Endodermal cell (in vitro differentiated cells): ENCODE data around the gene HIRIP3. TPM values are rescaled to one million over a fixed set of nuclear protein-coding genes. Genes with fewer than 3 reads are reported as not detected.

Experiments used
- DNase-seq: peaks from one replicate; pipeline ENCODE4 v3.0.0-alpha.2; 2017
- H3K27ac ChIP-seq: 2 replicates; pipeline ENCODE4 v1.5.1; 2013; ENCODE audit warnings: mild to moderate bottlenecking, low read depth, low read length, moderate library complexity
- H3K27me3 ChIP-seq: 2 replicates; pipeline ENCODE4 v1.6.1; 2013; ENCODE audit warnings: mild to moderate bottlenecking, low read length, moderate library complexity; ENCODE audit not compliant: insufficient read depth, control insufficient read depth, poor library complexity, severe bottlenecking
- H3K36me3 ChIP-seq: 2 replicates; pipeline ENCODE4 v1.7.0; 2013; ENCODE audit warnings: mild to moderate bottlenecking, low read length, moderate library complexity; ENCODE audit not compliant: control insufficient read depth, insufficient read depth
- H3K4me1 ChIP-seq: one replicate; pipeline ENCODE4 v1.7.0; 2013; ENCODE audit warnings: low read length; ENCODE audit not compliant: control insufficient read depth, insufficient read depth
- H3K4me3 ChIP-seq: 2 replicates; pipeline ENCODE4 v1.5.1; 2013; ENCODE audit warnings: mild to moderate bottlenecking, low read length, moderate library complexity
- H3K9ac ChIP-seq: 2 replicates; pipeline ENCODE4 v1.6.1; 2013; ENCODE audit warnings: mild to moderate bottlenecking, low read length, moderate library complexity; ENCODE audit not compliant: poor library complexity, severe bottlenecking; ENCODE audit errors: extremely low read depth
- H3K9me3 ChIP-seq: 2 replicates; pipeline ENCODE4 v1.6.1; 2013; ENCODE audit warnings: mild to moderate bottlenecking, low read length, moderate library complexity; ENCODE audit not compliant: control insufficient read depth
- H3K27ac Mint-ChIP-seq: 2 replicates; pipeline ENCODE4 v1.8.0; 2020; ENCODE audit warnings: mixed read lengths
- H3K27me3 Mint-ChIP-seq: 2 replicates; pipeline ENCODE4 v1.8.0; 2021; ENCODE audit warnings: mild to moderate bottlenecking, mixed read lengths; ENCODE audit not compliant: insufficient read depth
- H3K36me3 Mint-ChIP-seq: 2 replicates; pipeline ENCODE4 v1.8.0; 2020; ENCODE audit warnings: low read depth, mixed read lengths
- H3K4me1 Mint-ChIP-seq: 2 replicates; pipeline ENCODE4 v1.8.0; 2020; ENCODE audit warnings: mixed read lengths
- H3K4me3 Mint-ChIP-seq: 2 replicates; pipeline ENCODE4 v1.8.0; 2020; ENCODE audit warnings: mild to moderate bottlenecking, moderate library complexity, mixed read lengths
- H3K9me3 Mint-ChIP-seq: 2 replicates; pipeline ENCODE4 v1.8.0; 2020; ENCODE audit warnings: mild to moderate bottlenecking, mixed read lengths
- WGBS, 2 experiments: methylation state at CpG; one replicate each; pipeline versions ENCODE4 v1.1.5 to v1.1.7; 2013; ENCODE audit warnings: missing lambda C conversion rate in 2 of 2, mixed read lengths in 1 of 2; ENCODE audit not compliant: insufficient coverage in 1 of 2, insufficient read length in 1 of 2; 5-methylcytosine and 5-hydroxymethylcytosine counted together
- total RNA-seq, 2 donors: library from RNA; stranded (reverse); fragmentation: NEBNext Ultra II Directional in 1 of 2; extraction: Animal tissue kit (Norgen Biotek cat#: 25700) in 1 of 2; gene quantifications; 2 replicates in 1 of 2; 3 replicates in 1 of 2; pipeline ENCODE4 v1.2.1, GENCODE V29; 2021
- TF ChIP-seq, protein P1 (sequence below): fragments of 200-600 bp; sonication (generic); conservative IDR thresholded peaks from 2 replicates; pipeline ENCODE4 v1.5.0; 2021; ENCODE audit warnings: antibody characterized with exemption, mild to moderate bottlenecking

The HIRIP3 gene
- total RNA-seq, 2 donors from 2014 or later = 9.4 to 13.9 TPM

DNA sequence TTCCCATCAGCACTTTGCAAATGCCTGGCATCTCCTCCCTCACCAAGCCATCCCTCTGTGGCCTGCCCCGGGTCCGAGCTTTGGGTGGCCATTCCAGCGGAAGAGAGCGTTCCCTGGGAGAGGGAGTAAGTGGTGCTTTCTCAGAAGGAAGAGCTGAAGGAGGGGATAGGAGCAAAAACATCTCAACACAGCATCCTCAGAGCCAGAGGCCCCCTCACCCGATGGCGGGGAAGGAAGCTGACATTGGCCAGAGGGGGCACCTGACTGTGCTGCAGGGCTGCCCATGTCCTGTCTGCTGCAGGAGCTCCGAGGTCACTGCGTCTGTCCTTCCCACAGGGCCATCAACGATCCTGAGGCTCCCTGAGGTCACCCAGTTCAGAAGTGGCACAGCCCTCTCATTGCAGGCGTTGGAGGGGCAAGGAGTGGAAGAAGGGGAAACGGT, 36.1 kb upstream of the HIRIP3 start:
- H3K4me1 Mint-ChIP-seq = peaks cover 2% of the 10 kb centered on the region
- TF ChIP-seq, protein P1, sequence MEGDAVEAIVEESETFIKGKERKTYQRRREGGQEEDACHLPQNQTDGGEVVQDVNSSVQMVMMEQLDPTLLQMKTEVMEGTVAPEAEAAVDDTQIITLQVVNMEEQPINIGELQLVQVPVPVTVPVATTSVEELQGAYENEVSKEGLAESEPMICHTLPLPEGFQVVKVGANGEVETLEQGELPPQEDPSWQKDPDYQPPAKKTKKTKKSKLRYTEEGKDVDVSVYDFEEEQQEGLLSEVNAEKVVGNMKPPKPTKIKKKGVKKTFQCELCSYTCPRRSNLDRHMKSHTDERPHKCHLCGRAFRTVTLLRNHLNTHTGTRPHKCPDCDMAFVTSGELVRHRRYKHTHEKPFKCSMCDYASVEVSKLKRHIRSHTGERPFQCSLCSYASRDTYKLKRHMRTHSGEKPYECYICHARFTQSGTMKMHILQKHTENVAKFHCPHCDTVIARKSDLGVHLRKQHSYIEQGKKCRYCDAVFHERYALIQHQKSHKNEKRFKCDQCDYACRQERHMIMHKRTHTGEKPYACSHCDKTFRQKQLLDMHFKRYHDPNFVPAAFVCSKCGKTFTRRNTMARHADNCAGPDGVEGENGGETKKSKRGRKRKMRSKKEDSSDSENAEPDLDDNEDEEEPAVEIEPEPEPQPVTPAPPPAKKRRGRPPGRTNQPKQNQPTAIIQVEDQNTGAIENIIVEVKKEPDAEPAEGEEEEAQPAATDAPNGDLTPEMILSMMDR = no peak
- no peaks in the 10 kb centered on the region for H3K36me3 Mint-ChIP-seq
- H3K27ac Mint-ChIP-seq = no peak overlapping the region
- H3K4me1 ChIP-seq = no peaks in the 10 kb centered on the region
- H3K9me3 Mint-ChIP-seq = no peaks in the 10 kb centered on the region
- H3K36me3 ChIP-seq = no peaks in the 10 kb centered on the region
- no peak overlapping the region for H3K27ac ChIP-seq
- H3K9ac ChIP-seq = no peak overlapping the region
- H3K4me3 Mint-ChIP-seq = peak overlapping the region; percentile 47
- H3K27me3 ChIP-seq = peaks cover 41% of the 10 kb centered on the region
- peak overlapping the region; percentile 45 for H3K4me3 ChIP-seq
- no peaks in the 10 kb centered on the region for H3K9me3 ChIP-seq
- peaks cover 70% of the 10 kb centered on the region for H3K27me3 Mint-ChIP-seq
- DNase-seq = peak; percentile 70
- WGBS, 2 experiments = 40 to 52% methylated on average over 2 to 11 of the region's 11 CpGs

DNA sequence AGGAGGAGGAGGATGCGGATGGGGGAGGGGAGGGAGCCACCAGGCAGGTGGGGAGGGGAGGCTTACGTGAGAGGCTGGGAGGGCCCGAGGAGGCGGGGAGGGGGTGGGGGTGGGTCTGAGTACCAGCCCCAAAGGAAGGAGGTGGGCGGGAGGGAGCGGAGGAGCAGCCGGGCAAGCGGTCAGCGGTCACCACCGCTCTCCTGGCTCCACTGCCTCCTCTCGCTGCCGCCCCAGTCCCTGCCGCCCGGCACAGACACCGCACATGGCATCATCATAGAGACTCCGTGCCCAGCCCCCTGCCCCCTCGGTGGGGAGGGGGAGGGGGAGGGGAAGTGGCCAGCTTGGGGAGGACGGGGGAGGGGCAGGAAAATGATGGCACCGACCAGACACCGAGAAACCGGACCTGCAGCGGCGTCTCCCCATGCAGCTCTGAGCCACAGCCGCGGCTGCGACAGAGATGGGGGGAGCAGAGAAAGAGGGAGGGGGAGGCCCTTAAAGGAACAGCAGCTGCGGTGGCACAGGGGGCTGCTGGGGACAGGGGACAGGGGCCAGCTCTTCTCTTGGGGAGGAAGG, 35.5 kb upstream of the HIRIP3 start, which contains the start of gene TLCD3B:
Gene TLCD3B, minus strand, starts transcription at position 431 of the 573 bp plus-strand sequence. CDS start 744 bp downstream, outside the sequence.
- Mint-ChIP-seq H3K27ac (no peak within 1 kb of the TSS), H3K36me3 (no peaks in the 10 kb centered on the region), H3K9me3 (no peaks in the 10 kb centered on the region), H3K27me3 (peaks cover 65% of the 10 kb centered on the region), H3K4me3 (peak within 1 kb of the TSS; percentile 47), H3K4me1 (peaks cover 2% of the 10 kb centered on the region)
- peak; percentile 81 for DNase-seq
- TF ChIP-seq, protein P1 = no peak
- Histone ChIP-seq H3K4me3 (peak within 1 kb of the TSS; percentile 45), H3K9ac (no peak within 1 kb of the TSS), H3K27ac (no peak within 1 kb of the TSS), H3K36me3 (no peaks in the 10 kb centered on the region), H3K9me3 (no peaks in the 10 kb centered on the region), H3K27me3 (peaks cover 35% of the 10 kb centered on the region), H3K4me1 (no peaks in the 10 kb centered on the region)
- 2% methylated on average over 25 of the region's 27 CpGs; no CpG with 5 or more reads in 1 of the 2 experiments for WGBS, 2 experiments

DNA sequence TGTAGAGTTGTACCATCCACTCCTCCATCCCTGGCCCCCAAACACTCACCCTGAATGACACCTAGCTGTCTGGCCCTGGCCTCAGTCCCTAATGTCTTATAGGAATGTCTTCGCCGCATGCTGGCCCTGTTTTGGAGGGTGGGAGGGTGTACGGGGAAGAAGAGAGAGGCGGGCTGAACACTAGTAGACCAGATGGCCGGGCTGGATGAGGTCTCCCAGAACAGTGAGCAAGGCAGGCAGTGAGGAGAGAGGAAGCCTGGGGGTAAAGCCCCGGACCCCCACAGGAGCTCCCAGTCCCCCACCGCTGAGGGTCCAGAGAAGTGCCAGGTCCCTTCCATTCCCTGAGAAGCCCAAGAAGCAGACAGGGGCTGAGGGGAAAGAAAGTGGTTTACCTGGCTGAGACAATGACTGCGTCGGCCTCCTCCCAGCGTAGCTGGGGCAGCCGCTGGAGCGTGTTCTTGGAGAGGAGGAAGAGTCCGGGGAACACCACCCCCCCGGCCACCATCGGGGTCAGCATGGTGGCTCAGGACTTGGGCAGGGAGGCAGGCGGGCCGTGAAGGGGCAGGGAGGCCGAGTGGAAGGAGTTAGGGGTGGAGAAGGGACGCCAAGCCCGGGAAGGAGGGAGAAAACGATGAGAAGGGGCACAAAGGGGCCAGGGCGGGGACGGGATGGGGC, 34.7 kb upstream of the HIRIP3 start:
- no peak overlapping the region for H3K4me3 ChIP-seq
- peaks cover 2% of the 10 kb centered on the region for H3K4me1 Mint-ChIP-seq

More for the DNA sequence above, 34.7 kb upstream of the HIRIP3 start:
- H3K9me3 Mint-ChIP-seq = no peaks in the 10 kb centered on the region
- no peaks in the 10 kb centered on the region for H3K36me3 Mint-ChIP-seq
- peak overlapping the region; percentile 47 for H3K4me3 Mint-ChIP-seq
- H3K4me1 ChIP-seq = no peaks in the 10 kb centered on the region
- H3K27ac Mint-ChIP-seq = no peak overlapping the region
- no peaks in the 10 kb centered on the region for H3K9me3 ChIP-seq
- no peak overlapping the region for H3K9ac ChIP-seq
- H3K27me3 ChIP-seq = peaks cover 27% of the 10 kb centered on the region
- WGBS, 2 experiments = 12 to 30% methylated on average over 5 to 23 of the region's 23 CpGs
- peaks cover 57% of the 10 kb centered on the region for H3K27me3 Mint-ChIP-seq
- no peak for DNase-seq
- TF ChIP-seq, protein P1 = no peak
- H3K36me3 ChIP-seq = no peaks in the 10 kb centered on the region
- no peak overlapping the region for H3K27ac ChIP-seq
